G401 (cell line): ENCODE measurements around the gene MECR. TPM values are rescaled to one million over a fixed set of nuclear protein-coding genes. Genes with fewer than 3 reads are reported as not detected.
A peak's percentile ranks its signal among the peaks of the same experiment; 100 is the strongest.

ENCODE experiments used
- DNase-seq: peaks from one replicate; pipeline ENCODE4 v3.0.0-alpha.2; 2015; ENCODE audit warnings: low spot score
- in situ Hi-C: cut with HindIII; loops from 2 replicates; pipeline ENCODE4 v1.10.0; 2016; ENCODE audit warnings: low sequenced_read_pairs, mixed read lengths
- total RNA-seq: library from RNA; depleted of rRNA; stranded (reverse); fragments of >200 nt; shearing (Covaris generic); gene quantifications from 2 replicates; pipeline ENCODE4 v1.2.3, GENCODE V29; 2014

Gene MECR
- total RNA-seq, 1 experiment from 2014 or later = 41.0 TPM

DNA sequence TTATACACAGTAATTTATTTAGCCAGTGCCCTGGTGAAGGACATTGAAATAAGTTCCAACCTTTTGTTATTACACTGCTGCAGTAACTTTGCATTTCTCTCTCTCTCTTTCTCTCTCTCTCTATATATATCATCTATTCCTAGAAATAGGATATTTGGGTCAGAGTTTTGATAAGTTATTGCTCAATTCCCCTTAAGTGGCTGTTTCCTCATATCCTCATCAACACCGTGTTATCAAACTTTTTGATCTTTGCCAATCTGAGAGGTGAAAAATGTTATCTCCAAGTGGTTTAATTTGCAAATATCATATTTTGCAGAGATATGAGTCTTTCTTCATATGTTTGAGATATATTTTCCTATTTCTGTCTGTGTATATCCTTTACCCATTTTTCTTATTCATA, 47.4 kb downstream of the MECR start:
- no peak for DNase-seq
- in situ Hi-C loops = no loop called here

DNA sequence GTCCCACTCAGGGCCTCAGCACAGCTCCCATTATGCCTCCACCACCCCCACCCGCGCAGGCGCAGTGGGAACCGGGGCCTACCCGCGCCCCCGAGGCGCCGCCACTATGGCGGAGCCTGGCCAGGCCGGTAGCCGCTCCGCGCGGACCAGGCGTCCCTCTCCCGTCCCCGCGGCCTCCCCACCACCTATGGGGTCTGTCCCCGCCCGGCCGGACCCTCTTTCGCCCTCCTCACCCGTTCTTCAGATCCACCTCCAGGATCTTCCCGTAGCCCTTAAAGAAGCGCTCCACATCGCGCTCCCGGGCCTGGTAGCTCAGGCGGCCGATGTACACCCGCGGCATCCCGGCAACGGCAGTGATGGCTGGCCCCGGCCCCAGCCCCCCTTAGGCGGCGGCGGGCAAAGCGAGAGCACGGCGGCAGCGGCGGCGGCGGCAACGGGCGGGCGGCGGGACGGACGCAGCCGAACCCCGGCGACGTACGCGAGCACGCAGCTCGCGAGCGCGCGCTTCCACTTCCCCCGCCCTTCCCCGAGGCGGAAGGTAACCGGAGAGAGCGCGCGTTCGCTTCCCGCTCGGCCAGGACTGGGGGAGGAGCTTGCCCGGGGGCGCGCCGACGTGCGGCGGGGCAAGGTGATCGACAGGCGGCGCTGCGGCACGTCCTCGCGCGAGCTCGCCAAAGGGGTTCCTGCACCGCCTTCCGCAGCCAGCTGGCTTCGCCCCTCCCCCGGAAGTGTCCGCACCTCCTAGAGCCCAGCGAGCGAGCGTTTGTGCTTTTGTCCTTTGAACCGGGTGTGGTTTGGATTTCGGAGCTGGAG, 49.1 kb downstream of the MECR start, which contains the start of gene SRSF4:
TSS of gene SRSF4 (minus strand) at position 488 of the 813 bp plus-strand sequence. CDS start at position 340, 148 bp downstream.
- in situ Hi-C loops = no loop called here
- DNase-seq = peak; percentile 98

DNA sequence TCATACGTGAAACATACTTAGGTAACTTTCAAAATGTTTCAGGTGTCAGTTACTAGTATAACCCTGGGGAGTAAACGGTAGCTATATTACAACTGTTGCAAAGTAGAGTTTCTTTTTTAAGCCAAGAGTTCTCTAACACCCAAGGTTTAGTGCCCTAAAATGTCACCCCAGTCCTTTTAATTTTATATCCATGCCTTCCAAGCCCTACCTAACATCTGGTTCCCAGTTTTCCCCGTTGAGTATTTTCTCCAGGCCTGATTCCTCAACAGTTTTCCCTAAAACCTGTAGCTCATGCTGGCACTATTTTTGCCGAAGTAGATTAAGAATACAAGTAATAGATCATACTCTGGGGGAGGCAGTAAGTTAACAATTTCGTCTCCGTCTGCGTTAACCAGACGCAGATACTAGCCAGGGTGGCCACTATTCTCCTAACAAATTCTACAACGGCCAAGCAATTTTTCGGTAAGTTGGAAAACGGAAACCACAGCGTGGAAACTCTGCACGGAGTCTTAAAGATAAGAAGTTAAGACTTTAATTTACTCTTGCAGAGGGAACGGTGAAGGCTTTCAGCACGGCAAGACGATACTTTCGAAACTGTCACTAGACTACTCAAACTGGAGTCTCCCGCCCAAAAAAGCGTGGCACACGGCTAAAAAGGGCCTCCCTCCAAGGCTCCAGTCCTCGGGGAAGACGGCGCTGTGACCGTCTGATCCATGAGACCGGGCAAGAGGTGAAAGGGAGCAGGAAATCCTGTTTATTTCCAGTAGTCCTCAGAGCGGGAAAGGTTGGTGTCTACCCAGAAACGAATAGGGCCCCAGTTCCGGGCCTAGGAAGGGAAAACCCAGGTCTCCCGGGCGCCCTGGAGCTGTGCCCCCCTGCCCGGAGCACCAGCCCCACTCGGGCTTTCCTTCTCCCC, 50.0 kb downstream of the MECR start:
- DNase-seq = no peak
- in situ Hi-C loops = no loop called here

DNA sequence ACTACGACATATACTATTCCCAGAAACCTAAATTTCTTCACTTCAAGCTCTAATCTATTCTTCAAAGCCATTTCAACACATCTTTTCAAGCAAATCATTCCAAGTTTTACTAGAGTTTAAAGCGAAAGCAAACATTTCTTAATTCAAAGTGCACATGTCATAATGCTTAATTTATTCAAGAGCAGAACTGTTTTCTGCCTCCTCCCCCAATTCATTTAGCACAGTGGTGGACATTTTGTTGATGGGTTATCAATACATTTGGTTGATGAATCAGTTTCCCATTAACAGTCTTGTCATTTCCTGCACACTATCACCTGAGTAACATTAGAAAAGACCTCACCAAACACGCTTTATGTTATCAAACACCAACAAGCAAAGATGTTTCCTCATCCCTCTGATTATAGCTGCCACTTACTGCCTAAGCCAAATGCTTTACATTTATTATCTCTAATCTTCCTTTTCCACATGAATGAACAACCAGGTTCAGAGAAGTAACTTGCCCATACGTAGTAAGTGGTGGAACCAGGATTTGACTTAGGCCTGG, 51.0 kb downstream of the MECR start:
- no peak for DNase-seq
- in situ Hi-C loops = no loop called here

DNA sequence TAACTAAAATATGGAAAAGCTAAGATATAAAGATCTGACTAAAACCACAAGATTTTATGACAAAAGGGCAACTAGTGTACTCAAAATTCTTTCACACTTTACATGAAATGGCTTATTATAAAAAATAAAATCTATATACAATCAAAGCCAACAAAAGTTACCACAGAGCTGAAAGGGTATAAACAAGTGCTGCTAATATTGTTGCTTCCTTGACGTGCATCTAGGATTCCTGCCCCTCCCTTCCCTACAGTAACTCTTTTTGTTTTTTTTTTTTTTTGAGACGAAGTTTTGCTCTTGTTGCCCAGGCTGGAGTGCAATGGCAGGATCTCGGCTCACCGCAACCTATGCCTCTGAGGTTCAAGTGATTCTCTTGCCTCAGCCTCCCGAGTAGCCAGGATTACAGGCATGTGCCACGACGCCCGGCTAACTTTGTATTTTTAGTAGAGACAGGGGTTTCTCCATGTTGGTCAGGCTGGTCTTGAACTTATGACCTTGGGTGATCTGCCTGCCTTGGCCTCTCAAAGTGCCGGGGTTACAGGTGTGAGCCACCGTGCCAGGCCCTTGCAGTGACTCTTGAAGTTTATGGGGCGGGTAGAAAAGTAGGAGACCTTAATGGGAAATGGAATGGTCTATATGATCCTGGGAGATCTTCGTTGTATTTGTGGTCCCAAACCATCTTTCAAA, 53.6 kb downstream of the MECR start:
- in situ Hi-C loops = no loop called here

DNA sequence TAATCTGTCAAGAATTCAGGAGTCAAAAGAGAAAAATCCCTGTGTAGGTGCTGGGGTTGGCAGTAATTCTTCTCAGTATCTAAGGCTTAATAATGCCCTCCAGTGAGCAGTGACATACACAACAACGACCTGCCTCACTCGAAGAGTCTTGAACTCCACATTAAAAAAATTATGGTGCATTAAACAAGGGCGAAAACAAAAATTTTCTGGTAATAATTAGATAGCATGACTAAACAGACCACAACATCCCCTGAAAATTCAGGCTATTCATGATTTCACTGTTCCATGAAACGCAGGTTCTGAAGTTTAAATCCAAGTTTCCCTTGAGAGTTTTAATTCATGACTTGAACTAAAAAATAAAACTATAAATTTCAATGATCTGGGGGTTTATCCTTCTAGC, 54.2 kb downstream of the MECR start:
- in situ Hi-C loops = no loop called here

More for the DNA sequence above, 53.6 kb downstream of the MECR start:
- DNase-seq = no peak

DNA sequence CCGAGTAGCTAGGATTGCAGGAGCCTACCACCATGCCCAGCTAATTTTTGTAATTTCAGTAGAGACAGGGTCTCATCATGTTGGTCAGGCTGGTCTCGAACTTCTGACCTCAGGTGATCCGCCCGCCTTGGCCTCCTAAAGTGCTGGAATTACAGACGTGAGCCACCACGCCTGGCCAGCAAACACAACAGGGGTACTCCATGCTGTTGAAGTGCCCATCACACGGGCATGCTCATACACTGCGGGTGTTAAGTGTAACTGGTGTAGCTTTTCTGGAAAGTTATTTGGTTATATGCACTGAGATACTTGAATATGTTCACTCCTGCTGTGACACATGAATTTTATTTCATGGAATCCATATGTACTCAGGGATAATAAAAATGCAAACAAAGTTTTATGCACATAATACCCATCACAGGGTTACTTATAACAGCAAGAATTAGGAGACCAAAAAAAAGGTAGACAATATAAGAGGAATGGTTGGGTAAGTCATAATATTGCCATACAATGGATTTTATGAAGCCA, 58.3 kb downstream of the MECR start:
- in situ Hi-C loops = no loop called here
- no peak for DNase-seq

More for the DNA sequence above, 54.2 kb downstream of the MECR start:
- no peak for DNase-seq

DNA sequence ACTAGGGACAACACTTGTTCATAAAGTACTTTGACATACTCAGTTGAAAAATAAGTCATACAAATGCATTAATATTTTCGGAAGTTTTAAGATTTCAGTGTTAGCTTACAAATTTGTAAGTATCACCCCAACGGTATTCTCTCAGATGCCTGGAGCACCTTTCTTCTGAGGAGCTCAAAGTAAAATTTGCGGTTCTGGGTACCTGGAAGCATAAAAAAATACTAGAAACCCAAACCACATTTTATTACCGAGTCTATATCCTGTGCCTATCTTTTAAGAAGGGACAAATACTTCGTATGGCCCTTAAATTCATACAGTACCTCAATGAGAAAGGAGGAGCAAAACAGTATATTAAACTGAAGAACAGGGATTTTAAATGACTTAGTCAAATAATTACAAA, 59.2 kb downstream of the MECR start:
- in situ Hi-C loops = no loop called here
- no peak for DNase-seq

DNA sequence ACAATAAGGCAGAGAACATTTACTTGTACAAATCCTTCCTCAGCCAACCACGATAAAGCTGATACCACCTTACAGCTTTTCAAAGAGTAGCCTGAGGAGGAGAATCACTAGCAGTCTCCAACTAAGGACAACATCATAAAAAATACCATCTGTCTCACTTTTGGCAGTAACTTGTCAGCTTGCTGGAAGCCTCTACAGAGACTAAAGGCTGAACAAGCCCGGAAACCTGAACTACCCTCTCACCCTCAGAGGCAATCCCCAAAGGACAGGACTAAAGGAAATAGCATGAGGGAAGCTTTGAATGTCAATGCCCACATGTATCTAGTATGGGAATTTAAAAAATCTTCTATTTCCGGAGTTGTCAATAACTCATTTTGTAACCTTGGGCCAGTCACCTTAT, 59.6 kb downstream of the MECR start:
- peak; percentile 19 for DNase-seq
- in situ Hi-C loops = no loop called here

DNA sequence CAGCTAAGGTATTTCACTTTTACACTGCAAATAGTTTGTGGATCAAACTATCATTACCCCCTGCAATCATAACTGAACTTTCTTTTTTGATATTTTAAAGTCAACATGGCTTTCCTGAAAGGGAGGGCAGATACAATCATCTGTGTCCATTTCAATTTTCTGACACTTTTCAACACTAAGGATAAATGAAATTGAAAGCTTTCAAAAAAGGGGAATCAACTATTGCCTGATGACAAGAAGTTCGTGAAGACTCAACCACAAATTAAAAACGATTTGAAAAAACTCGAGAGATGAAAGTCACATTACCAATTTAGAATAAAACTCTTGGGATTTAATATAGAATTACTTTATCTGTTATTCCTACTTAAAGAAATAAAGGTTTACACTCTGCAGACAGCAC, 60.8 kb downstream of the MECR start:
- in situ Hi-C loops = no loop called here
- no peak for DNase-seq

DNA sequence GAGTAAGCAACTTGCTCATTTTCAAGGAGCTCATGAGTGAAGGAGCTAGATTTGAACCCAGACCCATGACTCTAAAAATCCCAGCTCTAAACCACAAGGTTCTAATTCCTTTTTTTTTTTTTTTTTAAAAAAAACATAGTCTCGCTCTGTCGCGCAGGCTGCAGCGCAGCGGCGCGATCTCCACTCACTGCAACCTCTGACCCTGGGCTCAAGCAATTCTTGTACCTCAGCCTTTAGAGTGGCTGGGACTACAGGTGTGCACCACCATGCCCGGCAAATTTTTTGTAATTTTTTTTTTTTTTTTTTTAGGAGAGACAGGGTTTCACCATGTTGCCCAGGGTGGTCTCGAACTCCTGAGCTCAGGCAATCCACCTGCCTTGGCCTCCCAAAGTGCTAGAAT, 62.8 kb downstream of the MECR start:
- in situ Hi-C loops = no loop called here
- DNase-seq = no peak

DNA sequence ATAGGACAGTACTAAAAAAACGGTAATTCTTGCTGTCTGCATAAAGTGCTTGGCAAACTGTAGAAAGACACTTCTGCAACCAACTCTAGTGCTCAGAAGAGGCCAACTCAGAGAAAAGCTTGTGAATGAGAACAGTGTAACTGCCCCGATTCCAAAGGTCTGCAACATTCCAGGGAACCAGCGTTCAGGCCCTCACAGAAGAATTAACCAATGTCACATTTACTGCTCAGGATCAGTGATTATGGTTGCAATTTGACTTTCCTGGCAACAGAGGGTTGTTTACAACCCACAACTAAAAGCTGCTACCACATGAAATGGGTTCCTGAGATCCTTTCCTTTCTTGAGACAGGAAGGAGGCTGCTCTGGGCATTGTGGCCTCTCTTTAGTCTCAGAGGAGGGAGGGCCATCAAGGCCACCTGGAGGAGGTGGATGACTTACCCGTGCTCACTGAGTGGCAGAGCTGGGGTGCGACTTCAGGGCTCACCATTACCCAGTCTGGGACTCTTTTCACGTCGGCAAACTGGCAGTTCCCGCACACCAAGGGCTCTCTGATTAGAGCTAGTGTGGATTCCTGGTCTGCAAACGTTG, 64.3 kb downstream of the MECR start:
- in situ Hi-C loops = no loop called here
- DNase-seq = no peak

DNA sequence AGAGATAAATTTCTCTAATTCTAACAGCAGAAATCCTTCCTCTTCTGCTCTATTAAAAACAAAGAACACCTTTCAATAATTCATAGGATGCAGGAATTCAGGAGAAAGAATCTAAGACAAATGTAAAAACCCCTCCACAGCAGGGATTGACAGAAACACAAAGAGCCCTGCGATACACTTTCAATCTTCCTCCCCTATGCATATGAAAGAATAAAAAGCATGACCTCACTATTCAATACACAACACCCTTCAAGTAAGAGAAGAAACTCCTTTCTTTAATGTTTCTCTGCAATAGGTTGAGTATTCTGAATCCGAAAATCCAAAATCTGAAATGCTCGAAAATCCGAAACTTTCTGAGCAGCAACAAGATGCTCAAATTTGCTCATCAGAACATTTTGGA, 66.1 kb downstream of the MECR start:
- in situ Hi-C loops = no loop called here
- DNase-seq = no peak

DNA sequence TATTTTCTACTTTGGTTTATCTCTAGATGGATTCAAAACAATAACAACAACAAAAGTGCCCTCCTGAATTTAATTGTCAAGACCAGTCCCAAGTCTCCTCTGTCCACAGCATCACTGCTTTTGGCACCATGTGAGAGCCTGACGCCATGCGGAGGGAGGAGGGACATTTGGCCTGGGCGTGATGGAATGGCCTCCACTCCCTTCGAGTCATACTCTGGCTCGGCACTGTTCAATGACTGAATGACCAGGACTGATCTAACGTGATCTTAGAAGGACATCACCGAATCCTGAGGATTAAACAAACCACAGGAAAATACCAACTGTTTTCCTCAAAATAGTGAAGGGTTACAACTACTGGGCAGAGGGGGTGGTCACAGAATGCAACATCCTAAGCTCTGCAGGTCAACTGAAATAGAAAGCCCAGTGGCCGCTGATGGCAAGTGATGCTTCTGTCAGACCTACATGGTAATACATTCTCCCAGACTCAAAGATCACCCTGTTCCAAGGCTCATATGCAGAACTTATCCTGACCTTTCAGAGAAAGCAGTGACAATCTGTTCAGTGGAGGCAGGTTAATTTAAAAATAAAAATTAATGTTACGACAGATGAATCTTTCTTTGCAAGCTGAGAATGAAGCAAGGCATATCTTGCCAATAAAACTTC, 68.1 kb downstream of the MECR start:
- in situ Hi-C loops = no loop called here
- peak; percentile 34 for DNase-seq

DNA sequence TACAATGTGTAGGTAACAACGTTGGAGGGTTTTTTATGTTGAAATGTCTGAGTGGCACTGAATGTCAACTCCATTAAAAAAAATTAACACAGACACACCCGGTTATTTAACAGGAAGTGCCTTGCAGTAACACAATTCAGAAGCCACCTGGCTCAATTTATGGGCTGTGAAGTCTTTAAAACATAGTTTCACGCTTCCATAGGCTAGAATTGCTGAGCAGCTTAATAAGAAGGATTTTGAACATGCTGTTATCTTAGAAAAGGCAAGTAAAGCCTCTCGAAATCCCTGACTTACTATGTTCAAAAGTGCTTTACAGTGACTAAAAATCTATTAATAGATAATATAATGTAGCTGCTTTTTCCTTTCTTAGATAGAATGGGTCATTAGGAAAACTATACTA, 68.7 kb downstream of the MECR start:
- no peak for DNase-seq
- in situ Hi-C loops = no loop called here

DNA sequence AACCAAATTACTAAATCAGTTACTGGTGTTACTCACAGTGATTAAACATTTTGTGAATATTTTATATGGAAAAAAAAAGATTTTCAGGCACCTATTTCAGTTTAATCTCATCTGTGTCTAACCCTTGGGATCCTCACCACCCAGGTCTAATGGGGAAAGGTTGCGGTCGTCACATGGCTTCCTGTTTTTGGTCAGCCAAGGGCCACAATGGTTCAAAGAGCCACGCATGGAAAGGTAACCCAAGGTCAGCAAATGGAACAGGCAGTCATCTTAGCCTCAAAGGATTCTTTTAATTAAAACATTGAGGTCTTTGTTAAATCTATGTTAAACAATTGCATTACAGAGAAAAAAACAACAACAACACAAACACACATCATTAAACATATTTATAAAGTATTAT, 71.0 kb downstream of the MECR start:
- in situ Hi-C loops = no loop called here
- DNase-seq = no peak

DNA sequence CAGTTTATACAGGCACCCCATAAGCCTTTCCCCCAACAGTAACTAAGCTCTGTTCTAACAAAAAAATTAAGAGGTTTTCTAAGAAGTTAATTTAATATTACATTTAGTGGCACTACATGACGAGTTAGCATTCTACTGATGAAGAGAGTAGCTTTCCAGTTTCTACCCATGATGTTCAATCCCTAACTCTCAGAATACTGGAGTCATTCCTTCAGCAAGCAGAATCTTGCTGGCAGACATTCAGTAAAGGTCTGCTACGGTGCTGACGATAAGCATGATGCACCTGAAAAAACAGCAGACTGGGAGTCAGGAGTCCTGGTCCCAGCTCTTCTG, 73.5 kb downstream of the MECR start:
- in situ Hi-C loops = no loop called here
- no peak for DNase-seq

DNA sequence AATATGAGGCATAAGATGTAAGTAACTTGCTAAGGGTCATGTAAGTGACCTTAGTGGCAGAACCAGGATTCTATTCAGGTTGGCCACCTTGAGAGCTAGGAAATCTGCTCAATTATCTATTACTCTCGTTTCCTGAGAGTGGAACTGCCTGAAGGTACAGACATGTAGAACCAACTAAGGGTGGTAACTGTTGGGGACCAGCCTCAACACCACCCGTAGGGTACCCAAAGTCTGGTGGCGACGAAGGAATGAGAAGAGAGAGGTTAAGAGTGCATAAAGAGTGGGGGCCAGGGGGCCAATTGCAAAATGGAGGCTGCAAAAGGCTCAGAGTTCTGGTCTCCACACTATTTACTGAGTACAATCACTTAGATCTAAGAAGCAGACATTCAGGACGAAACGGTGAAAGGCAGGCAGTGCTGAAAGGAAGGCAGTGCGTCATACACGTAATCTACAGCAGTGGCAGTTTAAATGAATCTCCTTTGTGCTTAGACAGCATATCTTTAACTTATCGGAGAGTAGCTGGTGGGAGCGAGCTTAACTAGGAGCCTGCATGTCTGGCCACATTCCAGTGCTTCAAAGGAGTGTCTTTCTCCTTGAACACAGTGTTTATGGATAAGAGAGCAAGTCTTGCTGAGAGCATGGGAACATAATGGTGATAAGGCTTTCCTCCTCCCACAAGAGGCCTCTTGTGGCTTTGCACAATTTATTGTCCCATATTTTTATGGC, 74.0 kb downstream of the MECR start:
- no peak for DNase-seq
- in situ Hi-C loops = no loop called here
